ENCODE measurements around the gene TSHB.

TSHB gene

GRCh38 chr1:115029526-115029925, at the start of gene TSHB:
TSHB (plus strand) TSS chr1:115029826; CDS start chr1:115033363, 3,537 bp downstream.
- TF ChIP-seq POLR2A (IDR thresholded peaks at IDR 0.05; ENCODE audit: extremely low read depth, insufficient read length): no peak
- TF ChIP-seq CTCF (IDR thresholded peaks at IDR 0.05; ENCODE audit: low read depth, low read length): no peak
- TF ChIP-seq MAX (IDR thresholded peaks at IDR 0.05; ENCODE audit: low read depth, low read length): no peak
- no peak for TF ChIP-seq MYC (IDR thresholded peaks at IDR 0.05; ENCODE audit: low read depth, low read length)
- no peak for DNase-seq (ENCODE audit: low read depth)
- no peak within 1 kb of the TSS for H3K4me3 ChIP-seq (ENCODE audit: low read depth, low read length)

GRCh38 chr1:114982251-114982650, 47.4 kb upstream of the TSHB start:
- H3K4me3 ChIP-seq (ENCODE audit: low read depth, low read length): no peak overlapping the region
- no peak for DNase-seq (ENCODE audit: low read depth)
- no peak for TF ChIP-seq CTCF (IDR thresholded peaks at IDR 0.05; ENCODE audit: low read depth, low read length)
- TF ChIP-seq POLR2A (IDR thresholded peaks at IDR 0.05; ENCODE audit: extremely low read depth, insufficient read length): no peak

- TF ChIP-seq POLR2A (IDR thresholded peaks at IDR 0.05; ENCODE audit: extremely low read depth, insufficient read length) (no peak), MYC (IDR thresholded peaks at IDR 0.05; ENCODE audit: low read depth, low read length) (no peak), MAX (IDR thresholded peaks at IDR 0.05; ENCODE audit: low read depth, low read length) (no peak), CTCF (IDR thresholded peaks at IDR 0.05; ENCODE audit: low read depth, low read length) (no peak)
- no peak for DNase-seq (ENCODE audit: low read depth)
- H3K4me3 ChIP-seq (ENCODE audit: low read depth, low read length): no peak overlapping the region
Measured at GRCh38 chr1:114986286-114986685, 43.3 kb upstream of the TSHB start.

- no peak overlapping the region for H3K4me3 ChIP-seq (ENCODE audit: low read depth, low read length)
- no peak for DNase-seq (ENCODE audit: low read depth)
- TF ChIP-seq CTCF (IDR thresholded peaks at IDR 0.05; ENCODE audit: low read depth, low read length) (no peak), MYC (IDR thresholded peaks at IDR 0.05; ENCODE audit: low read depth, low read length) (no peak), MAX (IDR thresholded peaks at IDR 0.05; ENCODE audit: low read depth, low read length) (no peak), POLR2A (IDR thresholded peaks at IDR 0.05; ENCODE audit: extremely low read depth, insufficient read length) (no peak)
Measured at GRCh38 chr1:114988095-114988494, 41.5 kb upstream of the TSHB start.

GRCh38 chr1:114997510-114998289, 31.9 kb upstream of the TSHB start:
- H3K4me3 ChIP-seq (ENCODE audit: low read depth, low read length): no peak overlapping the region
- TF ChIP-seq POLR2A (IDR thresholded peaks at IDR 0.05; ENCODE audit: extremely low read depth, insufficient read length) (no peak), MAX (IDR thresholded peaks at IDR 0.05; ENCODE audit: low read depth, low read length) (no peak), MYC (IDR thresholded peaks at IDR 0.05; ENCODE audit: low read depth, low read length) (no peak), CTCF (IDR thresholded peaks at IDR 0.05; ENCODE audit: low read depth, low read length) (no peak)
- DNase-seq (ENCODE audit: low read depth): no peak

Measured in NB4 (cell line).